Calu3 (cell line): ENCODE results near the gene KCNK16. TPM values are rescaled to one million over a fixed set of nuclear protein-coding genes. Genes with fewer than 3 reads are reported as not detected.

Experiments
- BruUV-seq: library from RNA; stranded (reverse); fragments of 400-500 nt; replicated peaks from 2 replicates; lab custom pipeline; 2021; lab: Mats Ljungman, UMichigan
- CTCF ChIA-PET: fragments of 300-600 bp; sonication (Branson Sonifier 250); formaldehyde crosslinking; loops from one replicate; lab custom pipeline; 2022; ENCODE audit warnings: antibody characterized with exemption; lab: Charles Lee
- DNase-seq: peaks from one replicate; pipeline ENCODE4 v3.0.0; 2022
- H3K27ac Mint-ChIP-seq: one replicate; pipeline ENCODE4 v1.8.0; 2022; ENCODE audit warnings: mixed read lengths; ENCODE audit not compliant: unreplicated experiment
- H3K27me3 Mint-ChIP-seq: one replicate; pipeline ENCODE4 v1.8.0; 2022; ENCODE audit warnings: mixed read lengths; ENCODE audit not compliant: unreplicated experiment
- H3K36me3 Mint-ChIP-seq: one replicate; pipeline ENCODE4 v1.8.0; 2022; ENCODE audit warnings: mild to moderate bottlenecking, moderate library complexity, mixed read lengths; ENCODE audit not compliant: insufficient read depth, unreplicated experiment
- H3K4me1 Mint-ChIP-seq: one replicate; pipeline ENCODE4 v1.8.0; 2022; ENCODE audit warnings: mild to moderate bottlenecking, low read depth, mixed read lengths; ENCODE audit not compliant: unreplicated experiment
- H3K4me3 Mint-ChIP-seq: one replicate; pipeline ENCODE4 v1.8.0; 2022; ENCODE audit warnings: mild to moderate bottlenecking, low read depth, moderate library complexity, mixed read lengths; ENCODE audit not compliant: unreplicated experiment
- H3K9me3 Mint-ChIP-seq: one replicate; pipeline ENCODE4 v1.8.0; 2022; ENCODE audit warnings: low read depth, mixed read lengths; ENCODE audit not compliant: unreplicated experiment
- intact Hi-C: fragments of 100-400 bp; cut with micrococcal nuclease; formaldehyde crosslinking; loops from one replicate; pipeline ENCODE4 v1.10.0; 2022; ENCODE audit not compliant: unreplicated experiment
- total RNA-seq: library from RNA; stranded (reverse); gene quantifications from 2 replicates; pipeline ENCODE4 v1.2.3, GENCODE V29; 2022
- TF ChIP-seq, protein P1 (sequence below): fragments of 200-600 bp; IDR thresholded peaks from one replicate; pipeline ENCODE4 v1.8.0; 2022; ENCODE audit warnings: antibody characterized with exemption; ENCODE audit not compliant: unreplicated experiment

The KCNK16 gene
- total RNA-seq, 1 experiment from 2014 or later = not detected

DNA sequence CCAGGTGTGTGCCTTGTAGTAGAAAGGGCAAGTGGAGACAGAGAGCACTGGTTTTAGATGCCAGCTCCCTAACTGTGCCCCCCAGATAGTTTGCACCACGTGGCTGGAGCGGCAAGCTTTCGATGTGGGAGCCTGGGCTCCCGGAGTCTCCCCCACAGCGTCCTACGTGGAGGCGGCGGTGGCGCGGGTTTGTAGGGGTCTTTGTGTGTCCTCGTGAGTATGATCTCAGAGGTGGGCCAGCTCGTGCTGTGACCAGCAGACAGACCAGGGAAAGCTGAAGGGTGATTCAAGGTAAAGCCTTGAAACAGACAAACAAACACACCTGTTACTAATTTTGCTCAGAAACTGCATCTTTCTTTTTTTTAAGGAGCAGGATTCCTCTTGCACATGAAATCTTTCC is 5.6 kb upstream of the KCNK16 start:
- H3K27ac Mint-ChIP-seq = no peak overlapping the region
- no TSS peak for BruUV-seq
- no peaks in the 10 kb centered on the region for H3K9me3 Mint-ChIP-seq
- H3K36me3 Mint-ChIP-seq = no peaks in the 10 kb centered on the region
- TF ChIP-seq, protein P1, sequence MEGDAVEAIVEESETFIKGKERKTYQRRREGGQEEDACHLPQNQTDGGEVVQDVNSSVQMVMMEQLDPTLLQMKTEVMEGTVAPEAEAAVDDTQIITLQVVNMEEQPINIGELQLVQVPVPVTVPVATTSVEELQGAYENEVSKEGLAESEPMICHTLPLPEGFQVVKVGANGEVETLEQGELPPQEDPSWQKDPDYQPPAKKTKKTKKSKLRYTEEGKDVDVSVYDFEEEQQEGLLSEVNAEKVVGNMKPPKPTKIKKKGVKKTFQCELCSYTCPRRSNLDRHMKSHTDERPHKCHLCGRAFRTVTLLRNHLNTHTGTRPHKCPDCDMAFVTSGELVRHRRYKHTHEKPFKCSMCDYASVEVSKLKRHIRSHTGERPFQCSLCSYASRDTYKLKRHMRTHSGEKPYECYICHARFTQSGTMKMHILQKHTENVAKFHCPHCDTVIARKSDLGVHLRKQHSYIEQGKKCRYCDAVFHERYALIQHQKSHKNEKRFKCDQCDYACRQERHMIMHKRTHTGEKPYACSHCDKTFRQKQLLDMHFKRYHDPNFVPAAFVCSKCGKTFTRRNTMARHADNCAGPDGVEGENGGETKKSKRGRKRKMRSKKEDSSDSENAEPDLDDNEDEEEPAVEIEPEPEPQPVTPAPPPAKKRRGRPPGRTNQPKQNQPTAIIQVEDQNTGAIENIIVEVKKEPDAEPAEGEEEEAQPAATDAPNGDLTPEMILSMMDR = no peak
- no peaks in the 10 kb centered on the region for H3K4me1 Mint-ChIP-seq
- no peaks in the 10 kb centered on the region for H3K27me3 Mint-ChIP-seq
- no peak overlapping the region for H3K4me3 Mint-ChIP-seq
- CTCF ChIA-PET = no interaction called here
- intact Hi-C loops = no loop called here
- DNase-seq = no peak

DNA sequence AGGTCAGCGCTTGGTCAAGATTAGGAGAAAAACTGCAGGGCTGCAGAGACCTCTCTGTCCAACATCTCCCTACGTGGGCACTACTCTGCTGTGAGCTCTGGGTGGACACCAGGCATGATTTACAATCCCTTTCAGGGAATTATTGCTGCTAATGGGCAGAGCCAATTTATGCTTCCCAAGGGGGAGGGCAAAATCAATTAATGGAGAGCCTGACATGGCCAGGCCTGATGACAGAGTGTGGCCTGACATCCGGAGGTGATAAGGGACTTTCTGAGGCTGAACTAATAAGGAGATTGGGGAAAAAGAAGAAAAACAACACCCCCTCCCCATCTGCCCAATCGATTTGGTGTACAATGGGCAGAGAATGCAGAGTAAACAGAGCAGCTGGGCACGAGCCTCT is 5.0 kb upstream of the KCNK16 start:
- Mint-ChIP-seq H3K4me3 (no peak overlapping the region), H3K27me3 (no peaks in the 10 kb centered on the region), H3K9me3 (no peaks in the 10 kb centered on the region), H3K36me3 (no peaks in the 10 kb centered on the region), H3K4me1 (no peaks in the 10 kb centered on the region), H3K27ac (no peak overlapping the region)
- intact Hi-C loops = no loop called here
- no TSS peak for BruUV-seq
- CTCF ChIA-PET = no interaction called here
- TF ChIP-seq, protein P1 = no peak
- no peak for DNase-seq

DNA sequence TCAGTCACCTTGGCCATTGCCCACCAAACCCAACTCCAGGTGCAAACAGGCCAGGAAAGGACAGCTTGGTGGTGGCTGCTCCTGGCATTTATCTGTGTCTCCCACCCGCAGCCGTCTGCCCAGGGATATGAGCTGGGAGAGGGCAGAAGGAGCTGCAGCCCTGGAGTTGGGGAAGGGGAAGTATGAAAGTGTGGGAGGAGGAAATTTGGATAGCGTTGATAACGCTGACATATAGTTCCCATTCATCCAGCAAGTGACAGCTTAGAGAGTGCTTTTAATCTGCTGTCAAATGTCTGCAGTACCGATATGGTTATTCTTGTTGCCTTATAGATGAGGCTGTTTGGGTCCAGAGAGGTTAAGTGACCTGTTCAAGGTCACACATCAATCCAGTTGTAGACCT is 741 bp downstream of the KCNK16 start:
- no peak overlapping the region for H3K4me3 Mint-ChIP-seq
- BruUV-seq = no TSS peak
- CTCF ChIA-PET = no interaction called here
- no peak for DNase-seq
- no peak overlapping the region for H3K27ac Mint-ChIP-seq
- no peaks in the 10 kb centered on the region for H3K4me1 Mint-ChIP-seq
- intact Hi-C loops = no loop called here
- no peaks in the 10 kb centered on the region for H3K36me3 Mint-ChIP-seq
- no peaks in the 10 kb centered on the region for H3K27me3 Mint-ChIP-seq
- no peaks in the 10 kb centered on the region for H3K9me3 Mint-ChIP-seq
- TF ChIP-seq, protein P1 = no peak

DNA sequence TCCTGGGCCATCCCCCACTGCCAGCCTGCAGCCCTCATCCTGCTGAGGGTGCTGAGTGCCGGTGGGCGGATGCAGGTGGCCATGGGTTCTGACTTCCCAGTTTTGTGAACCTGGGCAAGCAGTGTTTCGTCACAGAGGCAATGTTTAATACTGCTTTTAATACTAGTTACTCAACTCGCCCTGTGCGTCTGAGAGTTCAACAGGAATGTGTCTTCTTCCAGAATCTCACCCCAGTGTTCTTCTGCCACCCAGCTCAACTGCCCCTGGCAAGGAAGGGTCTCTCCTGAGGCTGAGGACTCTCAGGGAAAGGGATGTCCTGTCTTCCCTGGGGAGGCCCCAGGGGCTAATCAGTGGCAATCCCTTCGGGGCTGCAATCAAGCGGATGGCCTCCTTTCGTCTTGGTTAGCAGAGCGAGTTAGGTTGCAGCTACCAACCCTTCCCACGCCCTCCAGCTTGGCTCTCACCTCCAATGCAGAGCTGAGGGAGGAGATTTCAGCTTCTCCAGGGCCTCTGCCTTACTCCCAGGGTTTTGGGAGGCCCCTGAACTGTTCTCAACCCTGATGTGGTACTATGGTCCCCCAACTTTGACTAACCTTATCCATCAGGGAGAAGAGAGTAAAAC is 2.0 kb downstream of the KCNK16 start:
- BruUV-seq = no TSS peak
- Mint-ChIP-seq H3K36me3 (no peaks in the 10 kb centered on the region), H3K9me3 (no peaks in the 10 kb centered on the region), H3K4me1 (no peaks in the 10 kb centered on the region), H3K4me3 (no peak overlapping the region), H3K27ac (no peak overlapping the region), H3K27me3 (no peaks in the 10 kb centered on the region)
- CTCF ChIA-PET = interaction anchor here (0.5 kb wide), 1 partner anchor 30 kb away, joined by 4 read pairs; no protein-coding TSS in a partner anchor
- DNase-seq = no peak
- TF ChIP-seq, protein P1 = no peak
- intact Hi-C loops = no loop called here
